HepG2 (cell line): ENCODE results near the gene HPDL. TPM values are rescaled to one million over a fixed set of nuclear protein-coding genes. Genes with fewer than 3 reads are reported as not detected.
A peak's percentile ranks its signal among the peaks of the same experiment; 100 is the strongest.

Source experiments
- ARNT ChIP-seq: fragments of 450-650 bp; IDR thresholded peaks from 2 replicates; pipeline ENCODE4 v1.6.1; 2017
- BRD4 ChIP-seq: sonication (generic); formaldehyde crosslinking; IDR thresholded peaks from 2 replicates; pipeline ENCODE4 v1.4.0; 2020; ENCODE audit warnings: missing genetic modification reagents
- CBFB ChIP-seq: sonication (generic); formaldehyde crosslinking; IDR thresholded peaks from 2 replicates; pipeline ENCODE4 v1.4.0; 2020; ENCODE audit warnings: missing genetic modification reagents
- CENPT ChIP-seq: sonication (generic); formaldehyde crosslinking; IDR thresholded peaks from 2 replicates; pipeline ENCODE4 v1.8.0; 2022; ENCODE audit warnings: low read depth, mild to moderate bottlenecking, moderate library complexity, missing genetic modification reagents
- EED ChIP-seq: sonication (generic); formaldehyde crosslinking; IDR thresholded peaks from 2 replicates; pipeline ENCODE4 v1.5.0; 2020; ENCODE audit warnings: mild to moderate bottlenecking, missing genetic modification reagents
- ETV5 ChIP-seq: IDR thresholded peaks from 2 replicates; pipeline ENCODE4 v1.6.1; 2018; ENCODE audit warnings: missing biosample characterization, missing genetic modification reagents, inconsistent platforms, borderline replicate concordance
- EZH2 ChIP-seq: conservative IDR thresholded peaks from 2 replicates; pipeline ENCODE4 v1.6.1; 2012; ENCODE audit warnings: mild to moderate bottlenecking, low read depth, low read length, moderate library complexity
- JARID2 ChIP-seq: sonication (generic); formaldehyde crosslinking; IDR thresholded peaks from 2 replicates; pipeline ENCODE4 v1.8.1; 2023; ENCODE audit warnings: missing genetic modification reagents, inconsistent platforms; ENCODE audit not compliant: insufficient replicate concordance
- JUN ChIP-seq: sonication (generic); formaldehyde crosslinking; IDR thresholded peaks from 2 replicates; pipeline ENCODE4 v1.4.0; 2020; ENCODE audit warnings: mild to moderate bottlenecking, missing genetic modification reagents
- KLF12 ChIP-seq: sonication (generic); formaldehyde crosslinking; IDR thresholded peaks from 2 replicates; pipeline ENCODE4 v1.4.0; 2020; ENCODE audit warnings: missing genetic modification reagents, borderline replicate concordance
- MAFG ChIP-seq: sonication (generic); formaldehyde crosslinking; IDR thresholded peaks from 2 replicates; pipeline ENCODE4 v1.5.1; 2020; ENCODE audit warnings: mild to moderate bottlenecking, missing genetic modification reagents
- MTA1 ChIP-seq: sonication (generic); formaldehyde crosslinking; IDR thresholded peaks from 2 replicates; pipeline ENCODE4 v1.4.0; 2020; ENCODE audit warnings: missing genetic modification reagents, mild to moderate bottlenecking, borderline replicate concordance
- MYNN ChIP-seq: sonication (generic); formaldehyde crosslinking; IDR thresholded peaks from 2 replicates; pipeline ENCODE4 v1.4.0; 2020; ENCODE audit warnings: mild to moderate bottlenecking, low read depth, missing genetic modification reagents
- PRMT3 ChIP-seq: sonication (generic); formaldehyde crosslinking; IDR thresholded peaks from 2 replicates; pipeline ENCODE4 v1.8.1; 2022; ENCODE audit warnings: low read depth, mild to moderate bottlenecking, moderate library complexity, missing genetic modification reagents, borderline replicate concordance
- SOX6 ChIP-seq, 2 experiments: fragments of 450-650 bp in 1 of 2; sonication (generic) in 1 of 2; formaldehyde crosslinking in 1 of 2; IDR thresholded peaks; 2 replicates each; pipeline versions ENCODE4 v1.4.0 to v1.6.1; 2017 to 2020; ENCODE audit warnings: antibody characterized with exemption in 1 of 2, mild to moderate bottlenecking in 1 of 2, missing genetic modification reagents in 1 of 2
- SSRP1 ChIP-seq: IDR thresholded peaks from 2 replicates; pipeline ENCODE4 v1.6.1; 2016; ENCODE audit warnings: control low read depth
- TCF12 ChIP-seq, 2 experiments: fragments of 450-650 bp in 1 of 2; sonication (generic) in 1 of 2; formaldehyde crosslinking in 1 of 2; IDR thresholded peaks; 2 replicates each; pipeline versions ENCODE4 v1.6.1 to v1.8.0; 2017 to 2022; ENCODE audit warnings: antibody characterized with exemption in 1 of 2, mild to moderate bottlenecking in 1 of 2, missing genetic modification reagents in 1 of 2, moderate library complexity in 1 of 2
- THAP11 ChIP-seq: IDR thresholded peaks from 2 replicates; pipeline ENCODE4 v1.6.1; 2016; ENCODE audit warnings: missing biosample characterization, missing genetic modification reagents
- XBP1 ChIP-seq: sonication (generic); formaldehyde crosslinking; IDR thresholded peaks from 2 replicates; pipeline ENCODE4 v1.5.0; 2020; ENCODE audit warnings: missing genetic modification reagents
- ZFP62 ChIP-seq: sonication (generic); formaldehyde crosslinking; IDR thresholded peaks from 2 replicates; pipeline ENCODE4 v1.4.0; 2020; ENCODE audit warnings: missing genetic modification reagents
- ZKSCAN1 ChIP-seq: fragments of 150-350 bp; IDR thresholded peaks from 2 replicates; pipeline ENCODE4 v1.6.1; 2014; ENCODE audit warnings: low read length
- ZNF251 ChIP-seq: sonication (generic); formaldehyde crosslinking; IDR thresholded peaks from 2 replicates; pipeline ENCODE4 v1.9.0; 2021; ENCODE audit warnings: mild to moderate bottlenecking, missing genetic modification reagents
- ZNF256 ChIP-seq: sonication (generic); formaldehyde crosslinking; conservative IDR thresholded peaks from 2 replicates; pipeline ENCODE4 v1.4.0; 2020; ENCODE audit warnings: missing genetic modification reagents
- ZNF274 ChIP-seq: sonication (generic); formaldehyde crosslinking; IDR thresholded peaks from 2 replicates; pipeline ENCODE4 v1.5.1; 2020; ENCODE audit warnings: mild to moderate bottlenecking, missing genetic modification reagents
- ZNF282 ChIP-seq: fragments of 450-650 bp; IDR thresholded peaks from 2 replicates; pipeline ENCODE4 v1.6.1; 2018; ENCODE audit not compliant: partially characterized antibody
- ZNF331 ChIP-seq: sonication (generic); formaldehyde crosslinking; IDR thresholded peaks from 2 replicates; pipeline ENCODE4 v1.4.0; 2020; ENCODE audit warnings: missing genetic modification reagents
- ZNF569 ChIP-seq: sonication (generic); formaldehyde crosslinking; IDR thresholded peaks from 2 replicates; pipeline ENCODE4 v1.5.0; 2020; ENCODE audit warnings: mild to moderate bottlenecking, missing genetic modification reagents, moderate library complexity, borderline replicate concordance
- polyA plus RNA-seq, 8 experiments: library from polyadenylated mRNA; depleted of rRNA in 3 of 8; stranded (reverse) in 7 of 8; unstranded in 1 of 8; fragments of >200 nt; fragmentation: Illumina TruSeq in 4 of 8; extraction: Trizol in 4 of 8; gene quantifications; 2 replicates each; pipeline versions ENCODE4 v1.2.1 to v1.2.3, GENCODE V29; 2011 to 2016; ENCODE audit warnings: low read depth in 4 of 8, missing spikeins in 1 of 8, mixed read lengths in 1 of 8; ENCODE audit not compliant: insufficient read depth in 1 of 8
- total RNA-seq, 5 experiments: library from RNA; depleted of rRNA; stranded (reverse); fragments of >200 nt; fragmentation: Illumina TruSeq; extraction: Trizol; gene quantifications; 2 replicates each; pipeline ENCODE4 v1.2.3, GENCODE V29; 2016; ENCODE audit warnings: low read depth in 1 of 5
- TF ChIP-seq, protein P1 (sequence below): sonication (generic); formaldehyde crosslinking; IDR thresholded peaks from 2 replicates; pipeline ENCODE4 v1.9.0; 2021; ENCODE audit warnings: missing genetic modification reagents, mild to moderate bottlenecking, borderline replicate concordance
- TF ChIP-seq, protein P2 (sequence below): sonication (generic); formaldehyde crosslinking; IDR thresholded peaks from 2 replicates; pipeline ENCODE4 v1.5.0; 2020; ENCODE audit warnings: missing genetic modification reagents, mild to moderate bottlenecking, borderline replicate concordance

The HPDL gene
- total and polyA plus RNA-seq, 2 of the 13 experiments (the other 11 are each of a cell fraction or from before 2014, with no cell fraction given), result not detected

DNA sequence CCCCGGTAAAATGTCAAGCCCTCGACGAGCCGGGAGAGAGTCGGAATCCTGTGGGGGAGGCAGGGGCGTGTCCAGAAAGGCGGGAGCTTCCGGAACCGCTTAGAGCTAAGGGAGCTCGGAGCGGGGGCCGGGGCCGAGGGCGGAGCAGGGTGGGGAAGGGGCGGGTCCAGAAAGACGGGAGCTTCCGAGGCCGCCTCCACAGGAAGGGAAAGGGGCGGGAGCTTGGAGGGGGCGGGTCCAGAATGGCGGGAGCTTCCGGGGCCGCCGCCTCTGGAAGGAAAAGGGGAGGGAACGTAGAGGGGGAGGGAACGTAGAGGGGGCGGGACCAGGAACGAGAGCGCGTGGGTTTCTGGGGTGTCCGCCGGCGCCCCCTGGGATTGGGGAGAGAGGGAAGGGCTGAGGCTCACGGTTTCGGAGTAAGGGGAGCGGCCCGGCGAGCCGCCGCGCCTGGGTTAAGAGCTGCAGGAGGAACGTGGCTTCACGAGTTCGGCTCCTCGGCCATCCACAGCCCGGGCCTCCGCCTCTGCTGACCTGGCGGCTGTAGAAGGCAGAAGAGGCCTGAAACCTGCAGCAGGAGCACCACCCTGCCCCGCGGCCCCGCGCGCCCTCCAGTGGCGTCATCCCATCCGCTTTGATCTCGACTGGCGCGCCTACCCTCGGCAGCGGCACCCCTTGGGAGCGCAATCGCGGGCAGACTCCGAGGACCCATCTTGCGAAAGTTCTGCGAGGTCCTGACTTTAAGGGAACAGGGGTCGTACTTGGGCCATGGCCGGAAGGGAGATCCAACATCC, 23.0 kb upstream of the HPDL start (continued):
- TF ChIP-seq MTA1 (CRISPR knock-in tag) (peak; percentile 85; the same call in 1 of the 2 replicates), BRD4 (CRISPR knock-in tag) (peak; percentile 90; the same call in 1 of the 2 replicates), ZNF282 (no peak), TCF12 (IDR thresholded peaks at IDR 0.05) (no peak), TCF12 (CRISPR knock-in tag; IDR thresholded peaks at IDR 0.05) (0 out of 2 replicates have a peak, but pooled peaks have one; percentile 26), EED (CRISPR knock-in tag) (peak; percentile 71; the same call in 1 of the 2 replicates), CBFB (CRISPR knock-in tag) (peak; percentile 64; the same call in 1 of the 2 replicates), JUN (CRISPR knock-in tag) (no peak), ETV5 (CRISPR knock-in tag) (peak; percentile 68), MYNN (CRISPR knock-in tag) (no peak; the same call in 1 of the 2 replicates), ARNT (no peak), THAP11 (CRISPR knock-in tag) (peak; percentile 84), EZH2 (no peak), PRMT3 (no peak), ZNF251 (CRISPR knock-in tag) (no peak), SSRP1 (CRISPR knock-in tag) (no peak), MAFG (CRISPR knock-in tag) (no peak; the same call in 1 of the 2 replicates), XBP1 (CRISPR knock-in tag) (no peak), ZKSCAN1 (no peak), ZFP62 (CRISPR knock-in tag) (no peak), ZNF331 (peak; percentile 87), ZNF256 (CRISPR knock-in tag) (0 out of 2 replicates have a peak, but pooled peaks have one; percentile 17), SOX6 (IDR thresholded peaks at IDR 0.05) (no peak), SOX6 (CRISPR knock-in tag; IDR thresholded peaks at IDR 0.05) (peak; percentile 72), ZNF274 (peak; percentile 62), JARID2 (CRISPR knock-in tag) (no peak), ZNF569 (no peak), CENPT (CRISPR knock-in tag) (no peak), KLF12 (CRISPR knock-in tag) (peak; percentile 70; the same call in 1 of the 2 replicates)
- TF ChIP-seq, protein P1, sequence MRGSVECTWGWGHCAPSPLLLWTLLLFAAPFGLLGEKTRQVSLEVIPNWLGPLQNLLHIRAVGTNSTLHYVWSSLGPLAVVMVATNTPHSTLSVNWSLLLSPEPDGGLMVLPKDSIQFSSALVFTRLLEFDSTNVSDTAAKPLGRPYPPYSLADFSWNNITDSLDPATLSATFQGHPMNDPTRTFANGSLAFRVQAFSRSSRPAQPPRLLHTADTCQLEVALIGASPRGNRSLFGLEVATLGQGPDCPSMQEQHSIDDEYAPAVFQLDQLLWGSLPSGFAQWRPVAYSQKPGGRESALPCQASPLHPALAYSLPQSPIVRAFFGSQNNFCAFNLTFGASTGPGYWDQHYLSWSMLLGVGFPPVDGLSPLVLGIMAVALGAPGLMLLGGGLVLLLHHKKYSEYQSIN (CRISPR knock-in tag), result no peak
- TF ChIP-seq, protein P2, sequence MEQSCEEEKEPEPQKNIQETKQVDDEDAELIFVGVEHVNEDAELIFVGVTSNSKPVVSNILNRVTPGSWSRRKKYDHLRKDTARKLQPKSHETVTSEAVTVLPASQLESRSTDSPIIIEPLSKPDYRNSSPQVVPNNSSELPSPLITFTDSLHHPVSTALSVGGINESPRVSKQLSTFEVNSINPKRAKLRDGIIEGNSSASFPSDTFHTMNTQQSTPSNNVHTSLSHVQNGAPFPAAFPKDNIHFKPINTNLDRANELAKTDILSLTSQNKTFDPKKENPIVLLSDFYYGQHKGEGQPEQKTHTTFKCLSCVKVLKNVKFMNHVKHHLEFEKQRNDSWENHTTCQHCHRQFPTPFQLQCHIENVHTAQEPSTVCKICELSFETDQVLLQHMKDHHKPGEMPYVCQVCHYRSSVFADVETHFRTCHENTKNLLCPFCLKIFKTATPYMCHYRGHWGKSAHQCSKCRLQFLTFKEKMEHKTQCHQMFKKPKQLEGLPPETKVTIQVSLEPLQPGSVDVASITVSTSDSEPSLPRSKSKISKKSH (CRISPR knock-in tag), result 0 out of 2 replicates have a peak, but pooled peaks have one; percentile 38
